GDM1 (cell line): ENCODE measurements around the gene JPT2.
"Not testable (repeated sequence)": the region's sequence is repeated elsewhere in the genome, so short reads cannot be mapped to it uniquely, and the experiment has no call there.

Experiments used
- DNase-seq: peaks from one replicate; lab custom pipeline; 2025; lab: John Stamatoyannopoulos, UW

The JPT2 gene

DNA sequence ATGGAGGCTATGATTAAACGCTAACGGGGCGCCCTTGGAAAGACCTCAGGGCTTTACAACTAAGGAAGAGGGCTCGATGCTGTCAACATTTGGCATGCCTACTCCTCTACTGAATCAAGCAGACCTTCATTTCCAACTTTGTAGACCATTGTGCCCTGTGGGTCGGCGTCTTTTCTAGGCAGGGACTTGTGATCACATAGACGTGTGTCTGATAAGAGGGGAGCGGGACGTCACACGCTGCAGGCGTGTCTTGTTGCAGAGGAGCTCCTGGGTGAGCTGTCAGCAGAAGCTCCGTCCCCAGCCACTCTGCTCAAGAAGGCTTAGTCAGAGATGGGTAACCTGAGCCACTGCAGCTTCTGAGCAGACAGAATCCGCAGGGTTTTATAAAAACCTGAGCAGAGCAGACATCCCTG, 30.7 kb downstream of the JPT2 start:
- DNase-seq = no peak

DNA sequence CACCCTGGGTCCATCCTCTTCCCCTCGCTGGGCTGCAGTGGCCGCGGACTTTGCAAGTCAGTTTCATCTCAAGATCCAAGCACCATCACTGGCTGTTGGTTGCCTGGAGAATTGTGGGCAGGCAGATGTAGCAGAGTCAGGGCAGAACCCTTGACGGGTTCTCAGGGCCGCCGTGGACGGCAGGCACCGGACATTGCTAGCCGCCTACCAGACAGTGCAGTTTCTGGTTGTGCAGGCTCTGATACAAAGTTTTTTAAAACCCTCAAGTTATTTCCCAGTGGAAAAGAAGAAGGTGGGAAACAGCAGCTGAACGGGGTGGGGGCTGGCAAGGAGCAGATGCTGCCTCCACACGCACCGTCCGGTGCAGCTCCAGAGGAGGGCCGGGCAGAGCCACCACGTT, 31.3 kb downstream of the JPT2 start:
- DNase-seq = no peak

DNA sequence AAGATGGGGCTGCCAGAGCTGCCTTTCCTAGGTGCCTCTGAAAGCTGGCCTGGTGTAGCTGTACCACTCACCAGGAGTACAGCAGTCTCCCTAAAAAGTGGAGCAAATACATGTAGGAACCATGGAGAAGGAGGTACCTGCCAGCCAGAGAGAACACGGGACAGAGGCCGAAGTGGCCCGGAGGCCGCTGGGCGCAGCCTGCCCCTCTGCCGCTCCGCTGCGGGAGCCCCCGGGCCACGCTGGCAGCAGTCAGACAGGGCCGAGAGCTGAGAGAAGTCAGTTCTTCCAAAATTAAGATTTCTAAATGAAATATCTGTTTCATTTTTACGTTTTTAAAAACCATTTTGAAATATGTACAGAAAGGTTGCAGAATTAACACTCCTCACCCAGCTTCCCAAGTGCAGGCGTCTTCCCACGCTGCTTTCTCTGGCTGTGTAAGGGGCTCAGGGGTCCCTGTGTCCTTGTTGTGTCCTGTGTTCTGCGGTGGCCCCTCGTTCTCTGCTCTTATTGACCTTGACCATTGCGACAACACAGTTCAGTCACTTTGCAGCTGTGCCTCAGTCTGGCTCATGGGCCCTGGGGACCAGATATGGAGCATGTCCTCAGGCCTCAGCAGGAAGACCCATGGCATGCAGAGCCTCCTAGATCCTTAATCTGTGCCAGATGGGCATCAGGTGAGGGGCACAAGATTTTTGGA, 32.9 kb downstream of the JPT2 start:
- no peak for DNase-seq

DNA sequence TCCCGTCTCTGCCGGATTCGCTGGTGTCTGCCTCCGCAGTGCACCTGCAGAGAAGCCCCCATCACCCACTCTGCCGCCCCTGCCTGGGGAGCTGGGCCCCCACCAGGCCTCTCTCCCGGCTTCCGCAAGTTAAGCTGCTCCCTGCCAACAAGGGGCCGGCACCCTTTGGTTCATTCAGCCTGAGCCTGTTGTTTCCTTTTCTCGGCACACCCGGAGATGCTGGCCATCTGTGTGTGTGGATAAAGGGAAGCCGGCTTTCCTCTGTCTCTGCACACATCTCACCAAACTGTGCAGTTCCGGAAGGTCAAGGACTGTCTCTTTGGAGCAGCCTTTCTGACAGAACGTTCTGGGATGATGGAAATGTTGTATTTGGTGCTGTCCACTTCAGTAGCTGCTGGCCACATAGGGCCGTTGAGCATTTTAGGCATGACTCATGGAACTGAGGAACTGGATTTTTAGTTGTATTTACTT, 34.7 kb downstream of the JPT2 start:
- DNase-seq = no peak

DNA sequence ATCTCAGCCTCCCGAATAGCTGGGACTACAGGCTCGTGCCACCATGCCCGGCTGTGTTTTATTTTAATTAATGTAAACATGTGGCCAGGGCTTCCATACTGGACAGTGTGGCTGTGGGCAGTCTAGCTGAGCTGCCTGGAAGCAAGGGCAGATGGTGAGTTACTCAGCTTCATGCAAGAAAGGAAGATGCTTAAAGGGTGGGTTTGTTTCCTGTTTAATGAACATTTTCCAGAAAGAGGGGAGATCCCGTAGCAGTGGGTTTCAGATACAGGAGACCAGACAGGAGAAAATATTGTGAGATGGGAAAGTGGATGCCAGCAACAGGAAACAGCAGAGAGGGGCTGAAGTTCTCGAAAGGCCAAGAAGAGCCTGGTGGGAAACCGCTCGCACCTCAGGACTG, 35.3 kb downstream of the JPT2 start:
- DNase-seq = no peak

DNA sequence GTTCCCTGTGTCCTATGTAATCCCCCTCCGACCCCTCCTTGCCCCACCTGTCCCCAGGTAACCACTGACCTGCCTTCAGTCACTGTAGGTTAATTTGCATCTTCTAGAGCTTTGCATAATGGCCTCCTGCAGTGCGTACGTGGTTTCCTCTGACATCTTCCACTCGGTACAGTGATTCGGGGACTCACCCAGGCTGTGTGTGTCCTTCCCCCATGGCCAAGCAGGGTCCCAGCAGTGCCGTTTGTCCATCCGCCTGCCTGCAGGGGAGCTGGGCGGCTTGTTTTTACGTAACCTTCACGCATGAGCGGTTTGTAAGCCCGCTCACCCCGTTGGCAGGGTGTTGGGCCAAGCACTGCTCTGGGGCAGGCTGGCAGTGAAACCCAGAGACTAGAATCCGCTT, 35.9 kb downstream of the JPT2 start:
- DNase-seq = no peak

DNA sequence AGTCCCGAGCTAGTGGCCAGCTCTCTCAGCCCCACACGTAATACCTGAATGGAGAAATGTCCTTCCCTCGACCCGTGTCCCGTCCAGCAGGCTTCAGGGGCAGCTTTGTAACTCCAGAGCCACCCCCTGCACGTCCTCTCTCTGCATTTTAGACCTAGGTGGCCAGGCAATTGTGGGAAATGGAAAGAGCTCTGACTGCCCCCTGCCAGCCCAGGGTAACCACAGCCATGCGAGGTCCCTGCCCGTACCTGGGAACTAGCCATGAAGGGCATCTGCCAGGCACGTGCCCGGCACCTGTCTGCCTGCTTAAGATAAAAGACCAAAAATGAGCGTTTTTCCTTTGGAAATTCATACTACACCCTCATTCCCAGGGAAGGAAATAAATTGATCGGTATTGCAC, 37.1 kb downstream of the JPT2 start:
- DNase-seq = no peak

DNA sequence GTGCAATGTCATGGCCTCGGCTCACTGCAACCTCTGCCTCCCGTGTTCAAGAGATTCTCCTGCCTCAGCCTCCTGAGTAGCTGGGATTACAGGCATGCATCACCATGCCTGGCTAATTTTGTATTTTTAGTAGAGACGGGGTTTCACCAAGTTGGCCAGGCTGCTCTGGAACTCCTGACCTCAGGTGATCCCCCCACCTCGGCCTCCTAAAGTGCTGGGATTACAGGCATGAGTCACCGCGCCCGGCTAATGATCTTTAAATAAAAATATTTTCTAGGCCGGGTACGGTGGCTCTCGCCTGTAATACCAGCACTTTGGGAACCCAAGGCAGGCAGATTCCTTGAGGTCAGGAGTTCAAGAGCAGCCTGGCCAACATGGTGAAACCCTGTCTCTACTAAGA, 40.2 kb downstream of the JPT2 start:
- not testable (repeated sequence) for DNase-seq

DNA sequence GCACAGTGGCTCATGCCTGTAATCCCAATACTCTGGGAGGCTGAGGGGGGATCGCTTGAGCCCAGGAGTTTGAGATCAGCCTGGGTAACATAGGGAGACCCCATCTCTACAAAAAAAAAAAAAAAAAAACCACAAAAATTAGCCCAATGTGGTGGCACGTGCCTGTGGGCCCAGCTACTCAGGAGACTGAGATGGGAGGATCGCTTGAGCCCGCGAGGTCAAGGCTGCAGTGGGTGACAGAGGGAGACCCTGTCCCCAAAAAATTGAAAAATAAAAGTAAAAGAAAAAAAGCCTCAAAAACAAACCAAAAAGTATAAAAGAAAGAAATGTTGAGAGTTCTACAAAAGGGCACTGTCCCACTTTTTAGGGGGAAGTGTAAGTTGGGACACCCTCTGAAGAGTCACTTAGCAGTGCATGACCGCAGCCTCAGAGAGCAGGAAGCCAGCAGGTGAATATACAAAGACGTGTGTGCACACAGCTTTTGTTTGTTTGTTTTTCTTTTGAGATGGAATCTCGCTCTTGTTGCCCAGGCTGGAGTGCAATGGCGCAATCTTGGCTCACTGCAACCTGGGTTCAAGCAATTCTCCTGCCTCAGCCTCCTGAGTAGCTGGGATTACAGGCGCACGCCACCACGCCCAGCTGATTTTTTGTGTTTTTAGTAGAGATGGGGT, 41.6 kb downstream of the JPT2 start:
- not testable (repeated sequence) for DNase-seq

DNA sequence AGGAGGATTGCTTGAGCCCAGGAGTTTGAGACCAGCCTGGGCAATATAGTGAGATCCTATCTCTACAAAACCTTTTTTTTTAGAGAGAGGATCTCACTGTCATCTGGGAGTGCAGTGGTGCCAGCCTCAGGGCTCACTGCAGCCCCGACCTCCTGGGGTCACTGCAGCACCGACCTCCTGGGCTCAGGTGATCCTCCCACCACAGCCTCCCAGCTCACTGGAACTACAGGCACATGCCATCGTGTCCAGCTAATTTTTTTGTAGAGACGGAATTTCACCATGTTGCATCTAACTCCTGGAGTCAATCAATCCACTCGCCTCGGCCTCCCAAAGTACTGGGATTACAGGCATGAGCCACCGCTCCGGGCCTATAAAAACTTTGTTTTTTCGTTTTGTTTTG, 43.3 kb downstream of the JPT2 start:
- DNase-seq = no peak

DNA sequence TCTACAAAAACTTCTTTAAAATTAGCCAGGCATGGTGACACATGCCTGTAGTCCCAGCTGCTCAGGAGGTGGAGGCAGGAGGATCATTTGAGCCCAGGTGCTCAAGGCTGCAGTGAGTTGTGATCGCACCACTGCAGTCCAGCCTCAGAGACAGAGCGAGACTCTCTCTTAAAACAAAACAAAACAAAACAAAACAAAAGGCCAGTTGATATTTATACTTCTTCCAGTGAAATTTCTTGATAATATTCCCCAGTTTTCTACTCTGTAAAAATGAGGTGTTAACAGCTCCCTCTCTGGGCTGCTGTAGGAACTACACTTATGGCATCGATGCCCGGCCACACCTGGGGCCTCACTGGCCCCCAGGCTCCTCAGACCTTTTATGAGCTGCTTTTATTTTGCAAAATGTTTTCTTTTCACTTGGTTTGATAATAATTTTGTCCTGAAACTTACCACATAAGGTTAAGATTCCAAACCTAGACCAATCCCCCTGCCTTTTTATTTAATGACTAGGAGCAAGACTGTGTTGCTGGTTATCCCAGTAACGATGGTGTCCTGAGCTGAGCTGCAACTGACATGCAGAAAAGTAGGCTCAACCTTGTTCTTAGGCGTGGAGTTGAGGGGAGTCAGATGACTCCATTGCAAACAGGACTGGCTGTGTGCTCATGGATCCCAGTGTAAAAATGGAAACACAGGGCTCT, 45.5 kb downstream of the JPT2 start:
- DNase-seq = no peak

DNA sequence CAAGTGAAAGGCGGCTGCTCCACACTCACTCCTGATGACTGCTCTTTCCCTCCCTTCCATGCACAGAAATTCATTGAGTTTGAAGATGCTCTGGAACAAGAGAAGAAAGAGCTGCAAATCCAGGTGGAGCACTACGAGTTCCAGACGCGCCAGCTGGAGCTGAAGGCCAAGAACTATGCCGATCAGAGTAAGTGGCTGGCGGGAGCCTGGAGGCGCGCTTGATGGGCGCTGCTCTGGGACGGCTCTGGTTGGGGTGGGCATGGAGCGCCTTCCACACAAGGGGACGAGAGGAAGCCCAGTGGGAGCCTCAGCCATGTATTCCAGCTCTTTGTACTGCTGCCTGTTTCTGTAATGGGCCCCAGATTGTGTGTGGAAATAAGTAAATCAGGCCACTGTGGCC, 46.4 kb downstream of the JPT2 start:
- no peak for DNase-seq

DNA sequence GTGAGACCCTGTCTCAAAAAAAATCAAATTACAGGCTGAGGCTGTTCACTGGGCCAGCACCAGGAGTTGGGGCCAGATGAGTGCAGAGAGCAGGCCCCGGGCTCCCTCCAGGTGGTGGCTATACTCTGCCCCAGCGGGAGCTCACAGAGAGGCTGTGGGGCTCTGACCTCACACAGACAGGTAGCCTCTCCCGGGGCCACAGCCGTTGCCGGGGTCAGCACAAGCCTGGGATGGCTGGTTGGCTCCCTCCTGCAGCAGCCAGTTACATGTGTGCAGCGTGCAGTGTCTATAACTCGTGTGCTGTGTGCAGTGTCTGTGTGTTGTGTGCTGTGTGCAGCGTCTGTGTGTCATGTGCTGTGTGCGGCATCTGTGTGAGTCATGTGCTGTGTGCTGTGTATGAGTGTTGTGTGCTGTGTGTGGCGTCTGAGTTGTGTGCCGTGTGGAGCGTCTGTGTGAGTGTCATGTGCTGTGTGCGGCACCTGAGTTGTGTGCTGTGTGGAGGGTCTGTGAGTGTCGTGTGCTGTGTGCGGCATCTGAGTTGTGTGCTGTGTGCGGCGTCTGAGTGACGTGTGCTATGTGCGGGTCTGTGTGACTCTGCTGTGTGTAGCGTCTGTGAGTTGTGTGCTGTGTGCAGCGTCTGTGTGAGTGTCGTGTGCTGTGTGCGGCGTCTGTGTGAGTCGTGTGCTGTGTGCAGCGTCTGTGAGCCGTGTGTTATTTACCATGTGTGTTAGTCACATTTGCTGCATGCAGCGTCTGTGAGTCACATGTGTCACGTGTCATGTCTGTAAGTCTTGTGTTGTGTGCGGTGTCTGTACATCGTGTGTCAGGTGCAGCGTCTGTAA, 48.8 kb downstream of the JPT2 start:
- DNase-seq = no peak

DNA sequence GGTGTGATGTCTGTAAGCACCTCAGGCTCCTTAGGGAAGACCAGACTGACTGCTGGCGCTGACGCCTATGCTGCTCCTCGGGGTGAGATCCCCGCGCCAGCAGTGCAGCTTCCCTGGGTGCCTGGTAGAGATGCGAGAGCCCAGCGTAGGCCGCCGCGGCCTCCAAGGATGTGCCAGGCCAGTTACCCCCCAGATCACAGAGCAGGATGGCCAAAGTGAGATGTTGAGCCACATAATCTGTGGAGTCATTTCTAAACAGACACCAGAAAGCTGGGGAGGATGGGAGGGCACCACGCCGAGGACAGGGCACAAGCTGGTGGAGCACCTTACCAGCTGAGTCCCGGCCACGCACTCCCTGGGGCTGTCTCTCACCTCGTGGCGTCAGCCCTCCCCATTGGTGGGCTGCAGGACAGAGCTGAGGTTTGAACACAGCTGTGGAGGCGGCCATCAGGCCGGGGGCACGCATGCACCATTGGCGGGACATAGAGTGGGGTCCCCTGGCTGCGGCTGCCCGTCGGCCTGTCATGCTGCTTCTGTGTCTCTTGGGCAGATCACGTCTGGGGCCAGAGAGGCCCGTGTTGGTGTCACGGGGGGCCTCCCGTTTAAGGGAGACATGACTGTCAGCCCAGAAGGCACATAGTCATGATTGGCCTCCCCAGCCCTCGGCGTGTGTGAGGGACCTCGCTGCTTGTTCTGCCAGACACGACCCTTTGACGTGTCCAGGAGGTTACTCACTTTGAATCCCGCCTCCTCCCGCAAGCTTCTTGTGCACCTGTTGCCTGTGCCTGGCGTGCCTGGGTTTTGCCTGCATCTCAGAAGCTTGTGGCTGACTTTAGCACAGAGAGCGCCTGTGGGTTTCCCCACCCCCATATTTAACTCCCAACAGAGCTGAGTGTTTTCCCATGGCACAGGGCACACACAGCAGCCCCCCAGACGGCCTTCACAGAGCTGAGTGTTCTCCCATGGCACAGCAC, 49.9 kb downstream of the JPT2 start:
- DNase-seq = no peak

DNA sequence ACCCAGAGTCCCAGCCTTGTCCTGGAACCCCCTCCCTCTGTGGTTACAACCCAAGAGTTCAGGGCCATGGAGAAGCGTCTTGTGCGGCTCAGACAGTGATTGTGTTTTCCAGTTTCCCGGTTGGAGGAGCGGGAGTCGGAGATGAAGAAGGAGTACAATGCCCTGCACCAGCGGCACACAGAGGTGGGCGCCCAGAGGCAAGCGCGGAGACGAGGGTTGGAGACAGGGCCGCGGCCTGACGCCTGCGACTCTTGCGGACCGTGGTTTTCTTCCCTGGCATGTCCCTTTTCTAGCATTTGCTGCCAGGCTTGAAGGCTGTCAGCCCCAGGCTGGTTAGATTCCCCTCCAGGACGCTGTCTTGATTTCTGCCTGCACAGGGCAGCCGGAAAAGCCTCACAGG, 50.9 kb downstream of the JPT2 start:
- DNase-seq = no peak

DNA sequence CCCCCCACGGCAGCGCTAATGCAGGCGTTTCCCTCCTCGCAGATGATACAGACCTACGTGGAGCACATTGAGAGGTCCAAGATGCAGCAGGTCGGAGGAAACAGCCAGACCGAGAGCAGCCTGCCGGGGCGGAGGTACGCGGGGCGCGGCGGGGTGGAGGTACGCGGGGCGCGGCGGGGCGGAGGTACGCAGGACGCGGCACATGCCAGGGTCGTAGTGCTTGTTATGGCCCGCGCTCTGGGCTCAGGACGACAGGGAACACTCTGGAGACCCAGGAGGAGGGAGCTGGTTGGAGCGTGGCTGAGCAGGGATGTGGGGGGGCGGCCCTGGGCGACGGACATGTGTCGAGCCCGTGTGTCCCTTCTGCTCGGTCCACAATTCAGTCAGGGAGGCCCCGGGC, 51.4 kb downstream of the JPT2 start:
- DNase-seq = no peak

DNA sequence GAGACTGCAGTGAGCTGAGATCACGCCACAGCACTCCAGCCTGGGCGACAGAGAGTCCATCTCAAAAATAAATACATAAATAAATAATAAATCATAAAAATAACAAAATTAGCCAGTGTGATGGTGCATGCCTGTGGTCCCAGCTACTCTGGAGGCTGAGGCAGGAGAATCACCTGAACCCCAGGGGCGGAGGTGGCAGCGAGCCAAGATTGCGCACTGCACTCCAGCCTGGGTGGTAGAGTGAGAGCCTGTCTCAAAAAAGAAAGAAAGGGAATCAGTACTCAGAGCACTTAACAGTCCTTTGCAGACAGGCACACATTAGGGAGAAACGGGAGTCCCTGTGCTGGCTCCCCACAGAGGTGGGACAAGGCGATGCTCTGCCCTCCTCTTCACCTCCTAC, 53.0 kb downstream of the JPT2 start:
- DNase-seq = no peak

DNA sequence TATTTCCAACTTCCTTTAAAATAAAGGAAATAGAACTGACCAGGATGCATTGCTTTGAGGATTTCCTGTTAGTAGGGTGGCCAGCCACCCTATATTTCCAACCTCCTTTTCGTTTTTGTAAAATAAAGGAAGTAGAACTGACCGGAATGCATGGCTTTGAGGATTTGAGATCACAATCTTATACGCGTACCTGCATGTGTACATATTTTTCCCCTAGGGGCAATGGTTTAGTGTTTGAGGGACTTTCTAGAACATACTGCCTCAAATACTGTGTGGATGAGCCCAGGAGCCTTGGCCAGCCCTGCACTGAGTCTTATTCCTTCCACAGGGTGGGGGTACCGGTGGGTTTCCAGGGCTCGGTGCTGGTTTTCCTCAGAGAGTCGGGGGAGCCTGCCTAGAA, 53.5 kb downstream of the JPT2 start:
- DNase-seq = no peak

DNA sequence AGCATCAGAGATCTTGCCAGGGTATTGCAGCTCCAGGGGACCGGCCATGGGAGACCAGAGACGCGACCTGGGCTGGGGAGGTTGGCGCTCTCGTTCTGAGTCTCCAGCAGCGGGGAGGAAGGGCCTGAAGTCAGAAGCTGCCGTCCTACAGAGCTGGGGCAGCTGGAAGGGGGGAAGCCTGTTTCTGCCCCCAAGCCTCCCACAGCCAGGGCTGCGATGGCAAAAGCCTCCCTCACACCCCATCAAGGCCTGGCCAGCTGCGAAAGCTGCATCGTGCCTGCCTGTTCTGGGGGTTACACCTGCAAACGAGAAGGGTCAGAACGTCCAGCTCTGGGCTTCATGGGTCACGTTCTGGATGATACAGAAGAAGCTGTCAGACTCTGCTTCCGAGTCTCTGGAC, 54.0 kb downstream of the JPT2 start:
- DNase-seq = no peak

DNA sequence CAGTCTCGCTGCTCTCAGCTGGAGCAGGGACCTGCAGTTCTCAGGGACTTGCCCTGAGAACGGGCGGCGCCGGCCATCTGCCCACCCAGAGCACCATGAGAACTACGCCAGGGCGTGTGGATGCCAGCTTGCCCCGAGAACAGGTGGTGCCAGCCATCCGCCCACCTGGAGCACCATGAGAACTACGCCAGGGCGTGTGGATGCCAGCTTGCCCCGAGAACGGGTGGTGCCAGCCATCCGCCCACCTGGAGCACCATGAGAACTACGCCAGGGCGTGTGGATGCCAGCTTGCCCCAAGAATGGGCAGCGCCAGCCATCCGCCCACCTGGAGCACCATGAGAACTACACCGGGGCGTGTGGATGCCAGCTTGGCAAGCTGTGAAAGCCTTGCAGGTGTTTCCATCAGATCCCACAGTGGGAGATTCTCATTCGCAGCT, 54.5 kb downstream of the JPT2 start:
- not testable (repeated sequence) for DNase-seq

DNA sequence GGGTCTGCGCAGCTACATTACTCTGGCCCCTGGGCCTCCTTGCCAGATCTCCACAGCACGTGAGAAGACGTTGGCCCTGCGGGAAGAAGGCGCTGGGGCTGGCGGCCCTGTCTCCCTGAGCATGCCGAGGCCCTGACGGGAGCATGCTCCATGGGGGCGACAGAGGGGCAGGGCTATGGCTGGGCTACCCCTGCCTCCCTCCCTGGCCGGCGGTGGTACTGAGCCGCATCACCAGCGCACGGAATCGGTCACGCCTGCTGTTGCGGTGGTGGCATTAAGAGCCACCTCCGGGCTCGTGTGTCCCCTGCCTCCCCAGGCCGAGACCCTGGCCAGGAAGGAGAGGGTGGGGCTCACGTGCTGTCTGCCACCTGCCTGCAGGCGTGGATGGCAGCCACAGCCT, 56.0 kb downstream of the JPT2 start:
- no peak for DNase-seq
